ENCODE measurements around the gene OTUD4.

DNA sequence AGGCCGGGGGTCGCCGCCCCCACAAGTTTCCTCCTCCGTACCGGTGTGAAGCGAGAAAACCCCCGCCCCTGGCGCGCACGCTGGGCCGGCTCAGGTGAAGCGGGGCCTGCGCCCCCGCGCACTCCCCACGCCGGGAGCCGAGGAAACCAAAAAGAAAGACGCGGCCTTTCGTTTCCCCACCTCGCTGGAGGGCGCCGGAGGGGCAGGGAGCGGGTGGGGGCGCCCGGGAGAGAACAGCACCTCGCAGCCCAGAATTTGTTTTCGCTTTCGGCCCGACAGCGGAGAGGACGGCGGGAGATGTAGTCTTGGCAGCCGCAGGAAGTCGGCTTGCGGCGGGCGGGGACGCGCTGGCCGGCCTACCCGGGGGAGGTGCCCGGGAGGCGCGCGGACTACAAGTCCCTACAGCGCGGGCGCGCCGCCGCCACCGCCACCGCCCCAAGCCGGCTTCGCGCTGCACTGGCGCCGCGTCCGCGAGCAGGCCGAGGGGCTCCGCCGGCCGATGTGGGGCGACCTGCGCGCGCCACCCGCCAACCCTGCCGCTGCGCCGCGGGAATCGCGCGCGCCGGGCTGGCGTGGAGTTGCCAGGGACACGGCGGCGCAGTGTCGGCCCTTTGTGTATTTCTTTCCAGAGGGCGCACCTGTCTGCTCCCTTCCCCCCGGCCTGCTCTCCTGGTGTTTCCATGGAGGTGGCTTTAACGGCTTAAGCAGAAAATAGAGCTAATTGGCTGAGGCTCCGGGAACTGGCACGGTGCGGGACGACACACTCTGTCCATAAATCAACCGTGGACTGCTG lies at the start of gene OTUD4:
- TF ChIP-seq CSDC2 (CRISPR knock-in tag; IDR thresholded peaks at IDR 0.05) (no peak), RARB (CRISPR knock-in tag; IDR thresholded peaks at IDR 0.05) (no peak), ZFP3 (CRISPR knock-in tag; IDR thresholded peaks at IDR 0.05) (no peak), ZC3H10 (CRISPR knock-in tag; IDR thresholded peaks at IDR 0.05) (no peak), ARNTL (CRISPR knock-in tag; IDR thresholded peaks at IDR 0.05; ENCODE audit: borderline replicate concordance, low read depth) (no peak), GLIS3 (CRISPR knock-in tag; IDR thresholded peaks at IDR 0.05) (no peak), PPARA (CRISPR knock-in tag; IDR thresholded peaks at IDR 0.05; ENCODE audit: borderline replicate concordance) (no peak), CREB5 (CRISPR knock-in tag; IDR thresholded peaks at IDR 0.05; ENCODE audit: low read depth) (no peak), PATZ1 (CRISPR knock-in tag; IDR thresholded peaks at IDR 0.05; ENCODE audit: borderline replicate concordance) (peak; percentile 88; the same call in 1 of the 2 replicates), TCF4 (CRISPR knock-in tag; IDR thresholded peaks at IDR 0.05; ENCODE audit: borderline replicate concordance) (no peak)
- TF ChIP-seq, protein P1, sequence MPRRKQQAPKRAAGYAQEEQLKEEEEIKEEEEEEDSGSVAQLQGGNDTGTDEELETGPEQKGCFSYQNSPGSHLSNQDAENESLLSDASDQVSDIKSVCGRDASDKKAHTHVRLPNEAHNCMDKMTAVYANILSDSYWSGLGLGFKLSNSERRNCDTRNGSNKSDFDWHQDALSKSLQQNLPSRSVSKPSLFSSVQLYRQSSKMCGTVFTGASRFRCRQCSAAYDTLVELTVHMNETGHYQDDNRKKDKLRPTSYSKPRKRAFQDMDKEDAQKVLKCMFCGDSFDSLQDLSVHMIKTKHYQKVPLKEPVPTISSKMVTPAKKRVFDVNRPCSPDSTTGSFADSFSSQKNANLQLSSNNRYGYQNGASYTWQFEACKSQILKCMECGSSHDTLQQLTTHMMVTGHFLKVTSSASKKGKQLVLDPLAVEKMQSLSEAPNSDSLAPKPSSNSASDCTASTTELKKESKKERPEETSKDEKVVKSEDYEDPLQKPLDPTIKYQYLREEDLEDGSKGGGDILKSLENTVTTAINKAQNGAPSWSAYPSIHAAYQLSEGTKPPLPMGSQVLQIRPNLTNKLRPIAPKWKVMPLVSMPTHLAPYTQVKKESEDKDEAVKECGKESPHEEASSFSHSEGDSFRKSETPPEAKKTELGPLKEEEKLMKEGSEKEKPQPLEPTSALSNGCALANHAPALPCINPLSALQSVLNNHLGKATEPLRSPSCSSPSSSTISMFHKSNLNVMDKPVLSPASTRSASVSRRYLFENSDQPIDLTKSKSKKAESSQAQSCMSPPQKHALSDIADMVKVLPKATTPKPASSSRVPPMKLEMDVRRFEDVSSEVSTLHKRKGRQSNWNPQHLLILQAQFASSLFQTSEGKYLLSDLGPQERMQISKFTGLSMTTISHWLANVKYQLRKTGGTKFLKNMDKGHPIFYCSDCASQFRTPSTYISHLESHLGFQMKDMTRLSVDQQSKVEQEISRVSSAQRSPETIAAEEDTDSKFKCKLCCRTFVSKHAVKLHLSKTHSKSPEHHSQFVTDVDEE (CRISPR knock-in tag; IDR thresholded peaks at IDR 0.05) = no peak
